GM12892 (cell line): ENCODE results near the gene ARHGEF35.

Experiments
- POLR2A ChIP-seq: IDR thresholded peaks from 2 replicates; pipeline ENCODE4 v1.6.1; 2011; ENCODE audit warnings: low read depth, low read length, control low read depth
- POLR2AphosphoS5 ChIP-seq: IDR thresholded peaks from 2 replicates; pipeline ENCODE4 v1.6.1; 2011; ENCODE audit warnings: low read depth, low read length, control low read depth
- TAF1 ChIP-seq: IDR thresholded peaks from 2 replicates; pipeline ENCODE4 v1.6.1; 2011; ENCODE audit warnings: low read depth, mild to moderate bottlenecking, control low read depth, low read length, borderline replicate concordance

DNA sequence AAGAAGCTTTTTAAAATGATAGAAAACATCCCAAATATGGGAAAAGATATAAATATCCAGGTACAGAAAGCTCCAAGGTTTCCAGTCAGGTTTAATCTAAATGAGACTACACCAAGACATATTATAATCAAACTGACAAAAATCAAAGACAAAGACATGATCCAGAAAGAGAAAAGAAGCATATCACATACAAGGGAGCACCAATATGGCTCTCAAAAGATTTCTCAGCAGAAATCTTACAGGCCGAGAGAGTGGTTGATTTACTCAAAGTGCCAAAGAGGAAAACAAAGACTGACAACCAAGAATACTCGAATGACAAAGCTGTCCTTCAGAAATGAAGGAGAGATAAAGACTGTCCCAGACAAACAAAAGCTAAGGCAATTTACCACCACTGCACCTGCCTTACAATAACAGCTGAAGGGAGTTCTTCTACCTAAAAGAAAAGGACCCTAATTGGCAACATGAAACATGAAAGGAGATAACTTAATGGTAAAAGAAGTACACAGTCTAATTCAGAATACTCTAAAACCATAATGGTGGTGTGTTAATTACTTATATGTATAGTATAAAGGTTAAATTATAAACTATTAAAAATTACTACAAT, 47.3 kb downstream of the ARHGEF35 start:
- TF ChIP-seq POLR2A (no peak), POLR2AphosphoS5 (no peak), TAF1 (no peak)
